ENCODE results near the gene PAWR.

The PAWR gene

GRCh38 chr12:79681008-79681590 lies 9.7 kb downstream of the PAWR start:
- Histone ChIP-seq H2BK5ac (ENCODE audit: low read length) (no peak overlapping the region), H3K9ac (ENCODE audit: low read depth, low read length, poor library complexity) (no peak overlapping the region), H3K27me3 (ENCODE audit: control insufficient read depth in 3 of 3, insufficient read depth in 3 of 3, low read depth in 1 of 3, low read length in 3 of 3) (no peaks in the 10 kb centered on the region), H3K79me1 (ENCODE audit: low read depth, low read length) (peaks cover 2% of the 10 kb centered on the region), H3K23ac (ENCODE audit: low read depth, low read length, poor library complexity) (no peak overlapping the region), H4K8ac (ENCODE audit: low read depth, low read length) (no peak overlapping the region), H3K4me2 (ENCODE audit: insufficient read depth, low read length, poor library complexity, severe bottlenecking) (no peak overlapping the region), H3K4me3 (ENCODE audit: low read length in 2 of 2) (no peak overlapping the region), H2AK5ac (ENCODE audit: low read depth, low read length) (no peak overlapping the region), H3K9me3 (replicated peaks in 1 of 2; ENCODE audit: control insufficient read depth in 2 of 2, insufficient read depth in 1 of 2, low read depth in 1 of 2, low read length in 2 of 2) (peaks cover 0 to 2% of the 10 kb centered on the region in 2 donors), H2BK12ac (ENCODE audit: low read length) (no peak overlapping the region), H4K91ac (ENCODE audit: low read depth, low read length, poor library complexity) (no peak overlapping the region), H2BK120ac (ENCODE audit: low read depth, low read length) (no peak overlapping the region), H3K36me3 (replicated peaks in 1 of 2; ENCODE audit: control insufficient read depth in 2 of 2, insufficient read depth in 2 of 2, low read length in 2 of 2) (peaks cover 0 to 4% of the 10 kb centered on the region in 2 donors), H3K14ac (ENCODE audit: low read length) (no peak overlapping the region), H3K4ac (ENCODE audit: low read length) (no peak overlapping the region), H2AFZ (ENCODE audit: low read length) (no peak overlapping the region), H3K18ac (ENCODE audit: low read length) (no peak overlapping the region), H3K27ac (replicated peaks; ENCODE audit: low read length) (no peak overlapping the region), H3K4me1 (ENCODE audit: control insufficient read depth in 2 of 2, insufficient read depth in 1 of 2, low read depth in 1 of 2, low read length in 2 of 2) (peaks cover 0 to 3% of the 10 kb centered on the region in 2 donors), H2BK15ac (ENCODE audit: low read length) (no peak overlapping the region)
- no peak for DNase-seq (ENCODE audit: low spot score)
- no CpG with 5 or more reads among the region's 2 CpGs for WGBS, 2 donors (ENCODE audit: extremely low coverage in 2 of 2, insufficient read length in 2 of 2, insufficient replicate concordance in 1 of 2)

DNA sequence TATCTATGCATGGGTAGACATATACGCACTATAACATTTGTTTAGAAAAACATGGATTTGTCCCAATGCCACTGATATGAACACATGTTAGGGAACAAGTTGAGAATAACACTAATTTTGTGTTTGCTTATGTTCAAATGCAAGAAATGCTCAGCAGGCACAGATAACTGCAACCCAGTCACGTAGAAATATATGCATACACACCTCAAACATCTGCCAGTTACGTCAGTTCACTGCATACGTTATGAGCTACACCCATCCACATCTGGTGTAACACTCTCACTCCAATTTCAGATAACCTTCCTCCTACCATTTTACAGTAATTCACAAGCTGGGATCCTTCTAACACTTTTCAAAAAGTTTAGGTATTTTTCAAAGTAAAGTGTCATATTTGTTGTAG lies 10.7 kb downstream of the PAWR start:
- DNase-seq (ENCODE audit: low spot score) = no peak
- no CpG with 5 or more reads among the region's 4 CpGs for WGBS, 2 donors (ENCODE audit: extremely low coverage in 2 of 2, insufficient read length in 2 of 2, insufficient replicate concordance in 1 of 2)
- no peak overlapping the region for H4K91ac ChIP-seq (ENCODE audit: low read depth, low read length, poor library complexity)

GRCh38 chr12:79678306-79678705 lies 12.5 kb downstream of the PAWR start:
- Histone ChIP-seq H2BK12ac (ENCODE audit: low read length) (no peak overlapping the region), H3K27me3 (ENCODE audit: control insufficient read depth in 3 of 3, insufficient read depth in 3 of 3, low read depth in 1 of 3, low read length in 3 of 3) (no peaks in the 10 kb centered on the region), H3K79me1 (ENCODE audit: low read depth, low read length) (peaks cover 2% of the 10 kb centered on the region), H3K36me3 (replicated peaks in 1 of 2; ENCODE audit: control insufficient read depth in 2 of 2, insufficient read depth in 2 of 2, low read length in 2 of 2) (peaks cover 3 to 4% of the 10 kb centered on the region in 2 donors), H3K9ac (ENCODE audit: low read depth, low read length, poor library complexity) (no peak overlapping the region), H3K4me3 (ENCODE audit: low read length in 2 of 2) (no peak overlapping the region), H3K14ac (ENCODE audit: low read length) (no peak overlapping the region), H4K8ac (ENCODE audit: low read depth, low read length) (no peak overlapping the region), H3K4me1 (ENCODE audit: control insufficient read depth in 2 of 2, insufficient read depth in 1 of 2, low read depth in 1 of 2, low read length in 2 of 2) (peaks cover 0 to 3% of the 10 kb centered on the region in 2 donors), H2AK5ac (ENCODE audit: low read depth, low read length) (no peak overlapping the region), H2BK15ac (ENCODE audit: low read length) (no peak overlapping the region), H2AFZ (ENCODE audit: low read length) (no peak overlapping the region), H3K4ac (ENCODE audit: low read length) (no peak overlapping the region), H3K9me3 (replicated peaks in 1 of 2; ENCODE audit: control insufficient read depth in 2 of 2, insufficient read depth in 1 of 2, low read depth in 1 of 2, low read length in 2 of 2) (peaks cover 0 to 22% of the 10 kb centered on the region in 2 donors), H2BK120ac (ENCODE audit: low read depth, low read length) (no peak overlapping the region), H3K27ac (replicated peaks; ENCODE audit: low read length) (no peak overlapping the region), H2BK5ac (ENCODE audit: low read length) (no peak overlapping the region), H3K18ac (ENCODE audit: low read length) (no peak overlapping the region), H3K23ac (ENCODE audit: low read depth, low read length, poor library complexity) (no peak overlapping the region), H4K91ac (ENCODE audit: low read depth, low read length, poor library complexity) (no peak overlapping the region), H3K4me2 (ENCODE audit: insufficient read depth, low read length, poor library complexity, severe bottlenecking) (no peak overlapping the region)
- DNase-seq (ENCODE audit: low spot score) = no peak

More for the DNA sequence above, 10.7 kb downstream of the PAWR start:
- H3K36me3 ChIP-seq (replicated peaks in 1 of 2; ENCODE audit: control insufficient read depth in 2 of 2, insufficient read depth in 2 of 2, low read length in 2 of 2) = peaks cover 3 to 4% of the 10 kb centered on the region in 2 donors
- H3K4me2 ChIP-seq (ENCODE audit: insufficient read depth, low read length, poor library complexity, severe bottlenecking) = no peak overlapping the region
- H3K4me1 ChIP-seq (ENCODE audit: control insufficient read depth in 2 of 2, insufficient read depth in 1 of 2, low read depth in 1 of 2, low read length in 2 of 2) = peaks cover 0 to 3% of the 10 kb centered on the region in 2 donors
- H3K9me3 ChIP-seq (replicated peaks in 1 of 2; ENCODE audit: control insufficient read depth in 2 of 2, insufficient read depth in 1 of 2, low read depth in 1 of 2, low read length in 2 of 2) = peaks cover 0 to 11% of the 10 kb centered on the region in 2 donors
- no peak overlapping the region for H3K4me3 ChIP-seq (ENCODE audit: low read length in 2 of 2)
- H2BK5ac ChIP-seq (ENCODE audit: low read length) = no peak overlapping the region
- no peak overlapping the region for H4K8ac ChIP-seq (ENCODE audit: low read depth, low read length)
- H3K4ac ChIP-seq (ENCODE audit: low read length) = no peak overlapping the region
- no peak overlapping the region for H2BK15ac ChIP-seq (ENCODE audit: low read length)
- H2BK12ac ChIP-seq (ENCODE audit: low read length) = no peak overlapping the region
- H2AFZ ChIP-seq (ENCODE audit: low read length) = no peak overlapping the region
- no peak overlapping the region for H3K18ac ChIP-seq (ENCODE audit: low read length)
- H3K27ac ChIP-seq (replicated peaks; ENCODE audit: low read length) = no peak overlapping the region
- no peaks in the 10 kb centered on the region for H3K27me3 ChIP-seq (ENCODE audit: control insufficient read depth in 3 of 3, insufficient read depth in 3 of 3, low read depth in 1 of 3, low read length in 3 of 3)
- no peak overlapping the region for H3K9ac ChIP-seq (ENCODE audit: low read depth, low read length, poor library complexity)
- no peak overlapping the region for H3K23ac ChIP-seq (ENCODE audit: low read depth, low read length, poor library complexity)
- H3K14ac ChIP-seq (ENCODE audit: low read length) = no peak overlapping the region
- no peak overlapping the region for H2BK120ac ChIP-seq (ENCODE audit: low read depth, low read length)
- peaks cover 2% of the 10 kb centered on the region for H3K79me1 ChIP-seq (ENCODE audit: low read depth, low read length)
- no peak overlapping the region for H2AK5ac ChIP-seq (ENCODE audit: low read depth, low read length)

DNA sequence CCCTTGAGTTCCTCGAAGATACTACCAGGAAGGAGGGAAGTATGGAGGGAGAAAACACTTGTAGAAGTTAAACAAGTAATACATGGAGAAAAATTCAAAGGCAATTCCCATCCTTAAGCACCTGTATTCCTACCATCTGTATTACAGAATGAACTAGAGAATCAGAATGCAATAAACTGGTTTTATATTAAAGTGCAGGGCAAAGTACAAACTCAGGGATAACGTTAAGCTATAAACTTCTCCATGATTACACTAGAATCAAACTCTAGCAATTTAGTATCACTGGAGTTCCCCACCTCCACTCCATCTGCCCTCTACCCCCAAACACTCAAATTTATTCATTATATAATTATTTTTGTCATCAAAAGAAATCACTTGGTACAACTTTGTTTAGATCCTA lies 13.1 kb downstream of the PAWR start:
- WGBS, 2 donors (ENCODE audit: extremely low coverage in 2 of 2, insufficient read length in 2 of 2, insufficient replicate concordance in 1 of 2) = no CpG with 5 or more reads among the region's 2 CpGs
- H3K18ac ChIP-seq (ENCODE audit: low read length) = no peak overlapping the region

More for the DNA sequence above, 13.1 kb downstream of the PAWR start:
- no peak overlapping the region for H3K9ac ChIP-seq (ENCODE audit: low read depth, low read length, poor library complexity)
- H2AFZ ChIP-seq (ENCODE audit: low read length) = no peak overlapping the region
- no peak overlapping the region for H2AK5ac ChIP-seq (ENCODE audit: low read depth, low read length)
- no peak overlapping the region for H2BK15ac ChIP-seq (ENCODE audit: low read length)
- H3K27me3 ChIP-seq (ENCODE audit: control insufficient read depth in 3 of 3, insufficient read depth in 3 of 3, low read depth in 1 of 3, low read length in 3 of 3) = no peaks in the 10 kb centered on the region
- H3K9me3 ChIP-seq (replicated peaks in 1 of 2; ENCODE audit: control insufficient read depth in 2 of 2, insufficient read depth in 1 of 2, low read depth in 1 of 2, low read length in 2 of 2) = peaks cover 0 to 22% of the 10 kb centered on the region in 2 donors
- no peak overlapping the region for H2BK5ac ChIP-seq (ENCODE audit: low read length)
- H3K27ac ChIP-seq (replicated peaks; ENCODE audit: low read length) = no peak overlapping the region
- no peak overlapping the region for H4K8ac ChIP-seq (ENCODE audit: low read depth, low read length)
- H3K4ac ChIP-seq (ENCODE audit: low read length) = no peak overlapping the region
- peaks cover 2% of the 10 kb centered on the region for H3K79me1 ChIP-seq (ENCODE audit: low read depth, low read length)
- DNase-seq (ENCODE audit: low spot score) = no peak
- no peak overlapping the region for H3K23ac ChIP-seq (ENCODE audit: low read depth, low read length, poor library complexity)
- H3K4me1 ChIP-seq (ENCODE audit: control insufficient read depth in 2 of 2, insufficient read depth in 1 of 2, low read depth in 1 of 2, low read length in 2 of 2) = peaks cover 0 to 3% of the 10 kb centered on the region in 2 donors
- no peak overlapping the region for H4K91ac ChIP-seq (ENCODE audit: low read depth, low read length, poor library complexity)
- H3K4me2 ChIP-seq (ENCODE audit: insufficient read depth, low read length, poor library complexity, severe bottlenecking) = no peak overlapping the region
- H3K4me3 ChIP-seq (ENCODE audit: low read length in 2 of 2) = no peak overlapping the region
- no peak overlapping the region for H2BK120ac ChIP-seq (ENCODE audit: low read depth, low read length)
- H3K14ac ChIP-seq (ENCODE audit: low read length) = no peak overlapping the region
- H3K36me3 ChIP-seq (replicated peaks in 1 of 2; ENCODE audit: control insufficient read depth in 2 of 2, insufficient read depth in 2 of 2, low read length in 2 of 2) = peaks cover 3 to 4% of the 10 kb centered on the region in 2 donors
- no peak overlapping the region for H2BK12ac ChIP-seq (ENCODE audit: low read length)
